ENCODE measurements around the gene HMGN2. TPM values are rescaled to one million over a fixed set of nuclear protein-coding genes. Genes with fewer than 3 reads are reported as not detected.

The HMGN2 gene
- polyA plus RNA-seq, 4 donors = 1,076 to 1,222 (median 1,158) TPM

Other genes starting within 250 kb of the HMGN2 start
- gene CEP85, start 238.2 kb upstream of the HMGN2 start, polyA plus RNA-seq (ENCODE audit: insufficient read length in 4 of 4) = 10 to 100 TPM; 12.8 to 20.4 (median 17.5) TPM
- 100 to 1,000 TPM in 3 of 4 donors, 10 to 100 TPM in 1; 98.1 to 119 (median 104) TPM for gene SH3BGRL3, start 192.4 kb upstream of the HMGN2 start, polyA plus RNA-seq (ENCODE audit: insufficient read length in 4 of 4)
- 10 to 100 TPM; 18.8 to 56.9 (median 33.7) TPM for gene UBXN11, start 165.8 kb upstream of the HMGN2 start, polyA plus RNA-seq (ENCODE audit: insufficient read length in 4 of 4)
- gene CD52, start 154.5 kb upstream of the HMGN2 start, polyA plus RNA-seq (ENCODE audit: insufficient read length in 4 of 4) = 1 to 10 TPM; 2.7 to 6.6 (median 5.2) TPM
- gene CRYBG2, start 118.3 kb upstream of the HMGN2 start, polyA plus RNA-seq (ENCODE audit: insufficient read length in 4 of 4) = 1 to 10 TPM in 1 of 4 donors, under 1 TPM in 2, not detected in 1; 0.54 to 1.2 (median 0.98) TPM
- not detected for gene ZNF683, start 99.7 kb upstream of the HMGN2 start, polyA plus RNA-seq (ENCODE audit: insufficient read length in 4 of 4)
- gene LIN28A, start 61.6 kb upstream of the HMGN2 start, polyA plus RNA-seq (ENCODE audit: insufficient read length in 4 of 4) = under 1 TPM in 2 of 4 donors, not detected in 2; 0.06 to 0.10 TPM
- 10 to 100 TPM; 22.7 to 42.2 (median 34.0) TPM for gene DHDDS, start 40.1 kb upstream of the HMGN2 start, polyA plus RNA-seq (ENCODE audit: insufficient read length in 4 of 4)
- gene RPS6KA1, start 57.3 kb downstream of the HMGN2 start, polyA plus RNA-seq (ENCODE audit: insufficient read length in 4 of 4) = 10 to 100 TPM in 3 of 4 donors, 1 to 10 TPM in 1; 5.2 to 28.0 (median 19.0) TPM
- gene ARID1A, start 223.6 kb downstream of the HMGN2 start, polyA plus RNA-seq (ENCODE audit: insufficient read length in 4 of 4) = 100 to 1,000 TPM in 1 of 4 donors, 10 to 100 TPM in 3; 79.3 to 103 (median 91.0) TPM